ENCODE data around the gene GZMB.

GZMB gene

GRCh38 chr14:24674204-24674970 is 40.4 kb upstream of the GZMB start:
- Histone ChIP-seq H3K4me2 (ENCODE audit: low read length) (0 out of 2 replicates have a peak overlapping the region, but pooled peaks have one; percentile 21), H3K4me3 (ENCODE audit: low read depth, low read length, poor library complexity, severe bottlenecking) (no peak overlapping the region), H3K9me2 (ENCODE audit: low read depth, low read length) (no peaks in the 10 kb centered on the region), H3F3A (ENCODE audit: insufficient read depth, low read length) (no peaks in the 10 kb centered on the region), H3K9ac (ENCODE audit: low read length) (no peak overlapping the region), H3K36me3 (ENCODE audit: insufficient read depth, low read length) (no peaks in the 10 kb centered on the region), H3K27ac (ENCODE audit: low read depth, low read length, poor library complexity, severe bottlenecking) (no peak overlapping the region), H3K4me1 (ENCODE audit: insufficient read depth, low read length, severe bottlenecking) (peaks cover 17% of the 10 kb centered on the region), H3K27me3 (ENCODE audit: insufficient read depth, low read length) (0 out of 2 replicates have a peak, but pooled peaks cover 2% of the 10 kb centered on the region), H3K9me3 (ENCODE audit: low read length) (no peaks in the 10 kb centered on the region), H4K20me1 (ENCODE audit: insufficient read depth, low read length) (no peaks in the 10 kb centered on the region), H3K79me2 (ENCODE audit: insufficient read depth, low read length) (no peaks in the 10 kb centered on the region), H2AFZ (ENCODE audit: low read length) (no peak overlapping the region)
- TF ChIP-seq CTCF (IDR thresholded peaks at IDR 0.05; ENCODE audit: low read length) (no peak), EZH2 (IDR thresholded peaks at IDR 0.05; ENCODE audit: borderline replicate concordance, low read length) (no peak)

- Histone ChIP-seq H3K9me2 (ENCODE audit: low read depth, low read length) (no peaks in the 10 kb centered on the region), H3K4me2 (ENCODE audit: low read length) (no peak overlapping the region), H3F3A (ENCODE audit: insufficient read depth, low read length) (no peaks in the 10 kb centered on the region), H3K79me2 (ENCODE audit: insufficient read depth, low read length) (no peaks in the 10 kb centered on the region), H3K9ac (ENCODE audit: low read length) (no peak overlapping the region), H3K27ac (ENCODE audit: low read depth, low read length, poor library complexity, severe bottlenecking) (no peak overlapping the region), H4K20me1 (ENCODE audit: insufficient read depth, low read length) (no peaks in the 10 kb centered on the region), H2AFZ (ENCODE audit: low read length) (no peak overlapping the region), H3K36me3 (ENCODE audit: insufficient read depth, low read length) (no peaks in the 10 kb centered on the region), H3K4me1 (ENCODE audit: insufficient read depth, low read length, severe bottlenecking) (peaks cover 17% of the 10 kb centered on the region), H3K4me3 (ENCODE audit: low read depth, low read length, poor library complexity, severe bottlenecking) (no peak overlapping the region), H3K27me3 (ENCODE audit: insufficient read depth, low read length) (no peaks in the 10 kb centered on the region), H3K9me3 (ENCODE audit: low read length) (no peaks in the 10 kb centered on the region)
- no peak for TF ChIP-seq CTCF (IDR thresholded peaks at IDR 0.05; ENCODE audit: low read length)
- TF ChIP-seq EZH2 (IDR thresholded peaks at IDR 0.05; ENCODE audit: borderline replicate concordance, low read length), result no peak
Measured at GRCh38 chr14:24673534-24674203, 39.7 kb upstream of the GZMB start.

- Histone ChIP-seq H4K20me1 (ENCODE audit: insufficient read depth, low read length) (no peaks in the 10 kb centered on the region), H3F3A (ENCODE audit: insufficient read depth, low read length) (no peaks in the 10 kb centered on the region), H3K4me1 (ENCODE audit: insufficient read depth, low read length, severe bottlenecking) (peaks cover 17% of the 10 kb centered on the region), H3K9me2 (ENCODE audit: low read depth, low read length) (no peaks in the 10 kb centered on the region), H3K4me2 (ENCODE audit: low read length) (no peak overlapping the region), H3K79me2 (ENCODE audit: insufficient read depth, low read length) (no peaks in the 10 kb centered on the region), H3K9ac (ENCODE audit: low read length) (no peak overlapping the region), H2AFZ (ENCODE audit: low read length) (no peak overlapping the region), H3K27ac (ENCODE audit: low read depth, low read length, poor library complexity, severe bottlenecking) (no peak overlapping the region), H3K27me3 (ENCODE audit: insufficient read depth, low read length) (no peaks in the 10 kb centered on the region), H3K36me3 (ENCODE audit: insufficient read depth, low read length) (no peaks in the 10 kb centered on the region), H3K4me3 (ENCODE audit: low read depth, low read length, poor library complexity, severe bottlenecking) (no peak overlapping the region), H3K9me3 (ENCODE audit: low read length) (no peaks in the 10 kb centered on the region)
- no peak for TF ChIP-seq EZH2 (IDR thresholded peaks at IDR 0.05; ENCODE audit: borderline replicate concordance, low read length)
- TF ChIP-seq CTCF (IDR thresholded peaks at IDR 0.05; ENCODE audit: low read length), result no peak
Measured at GRCh38 chr14:24673059-24673458, 39.1 kb upstream of the GZMB start.

Measured in OCI-LY1 (cell line).